Choroid plexus epithelial cell (primary cell): ENCODE results near the gene FLNC.

ENCODE experiments used
- DNase-seq: peaks from one replicate; pipeline ENCODE4 v3.0.0-alpha.2; 2010; ENCODE audit warnings: low read depth
- H3K4me3 ChIP-seq: 2 replicates; pipeline ENCODE4 v1.5.1; 2011; ENCODE audit warnings: low read depth, mild to moderate bottlenecking, control low read depth, low read length, moderate library complexity
- TF ChIP-seq, protein P1 (sequence below): conservative IDR thresholded peaks from 2 replicates; pipeline ENCODE4 v1.5.1; 2011; ENCODE audit warnings: low read depth, mild to moderate bottlenecking, control low read depth, inconsistent platforms, low read length, moderate library complexity

Gene FLNC

DNA sequence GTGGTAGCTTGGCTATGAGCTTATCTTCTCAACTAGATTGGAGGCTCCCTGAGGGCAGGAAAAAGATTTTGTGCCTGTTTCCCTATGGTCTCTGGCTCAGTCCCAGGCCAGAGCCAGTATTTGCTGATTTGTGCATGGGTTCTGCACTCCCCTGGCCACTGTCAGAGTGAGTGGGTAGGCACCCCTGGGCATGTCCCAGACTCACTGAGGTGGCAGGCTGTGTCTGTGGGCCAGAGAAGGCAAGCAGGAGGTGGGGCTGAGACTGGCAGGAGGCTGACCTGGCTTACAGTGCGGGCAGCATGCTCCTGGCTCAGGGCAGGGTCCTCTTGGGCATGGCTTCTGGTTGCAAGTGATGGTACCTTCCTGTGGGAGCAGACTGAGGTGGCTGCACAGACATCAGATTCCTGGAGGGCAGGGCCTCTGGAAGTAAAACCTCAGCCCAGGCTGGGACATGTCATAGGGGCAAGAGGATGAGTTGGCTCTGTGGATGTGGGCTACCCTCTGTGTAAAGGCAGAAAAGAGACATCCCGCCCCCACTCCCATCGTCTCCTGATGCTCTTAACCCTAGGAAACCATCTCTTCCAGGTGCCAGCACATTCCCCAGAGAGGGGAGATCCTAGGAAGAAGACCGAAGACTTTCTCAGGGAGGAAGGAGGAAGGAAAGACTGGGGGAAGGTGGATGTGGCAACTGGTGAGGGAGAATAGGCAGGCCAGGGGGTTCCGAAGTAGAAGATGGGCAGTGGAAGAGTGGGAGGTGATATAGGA, 76.0 kb downstream of the FLNC start:
- DNase-seq, result no peak
- no peak overlapping the region for H3K4me3 ChIP-seq
- TF ChIP-seq, protein P1, sequence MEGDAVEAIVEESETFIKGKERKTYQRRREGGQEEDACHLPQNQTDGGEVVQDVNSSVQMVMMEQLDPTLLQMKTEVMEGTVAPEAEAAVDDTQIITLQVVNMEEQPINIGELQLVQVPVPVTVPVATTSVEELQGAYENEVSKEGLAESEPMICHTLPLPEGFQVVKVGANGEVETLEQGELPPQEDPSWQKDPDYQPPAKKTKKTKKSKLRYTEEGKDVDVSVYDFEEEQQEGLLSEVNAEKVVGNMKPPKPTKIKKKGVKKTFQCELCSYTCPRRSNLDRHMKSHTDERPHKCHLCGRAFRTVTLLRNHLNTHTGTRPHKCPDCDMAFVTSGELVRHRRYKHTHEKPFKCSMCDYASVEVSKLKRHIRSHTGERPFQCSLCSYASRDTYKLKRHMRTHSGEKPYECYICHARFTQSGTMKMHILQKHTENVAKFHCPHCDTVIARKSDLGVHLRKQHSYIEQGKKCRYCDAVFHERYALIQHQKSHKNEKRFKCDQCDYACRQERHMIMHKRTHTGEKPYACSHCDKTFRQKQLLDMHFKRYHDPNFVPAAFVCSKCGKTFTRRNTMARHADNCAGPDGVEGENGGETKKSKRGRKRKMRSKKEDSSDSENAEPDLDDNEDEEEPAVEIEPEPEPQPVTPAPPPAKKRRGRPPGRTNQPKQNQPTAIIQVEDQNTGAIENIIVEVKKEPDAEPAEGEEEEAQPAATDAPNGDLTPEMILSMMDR, result no peak

DNA sequence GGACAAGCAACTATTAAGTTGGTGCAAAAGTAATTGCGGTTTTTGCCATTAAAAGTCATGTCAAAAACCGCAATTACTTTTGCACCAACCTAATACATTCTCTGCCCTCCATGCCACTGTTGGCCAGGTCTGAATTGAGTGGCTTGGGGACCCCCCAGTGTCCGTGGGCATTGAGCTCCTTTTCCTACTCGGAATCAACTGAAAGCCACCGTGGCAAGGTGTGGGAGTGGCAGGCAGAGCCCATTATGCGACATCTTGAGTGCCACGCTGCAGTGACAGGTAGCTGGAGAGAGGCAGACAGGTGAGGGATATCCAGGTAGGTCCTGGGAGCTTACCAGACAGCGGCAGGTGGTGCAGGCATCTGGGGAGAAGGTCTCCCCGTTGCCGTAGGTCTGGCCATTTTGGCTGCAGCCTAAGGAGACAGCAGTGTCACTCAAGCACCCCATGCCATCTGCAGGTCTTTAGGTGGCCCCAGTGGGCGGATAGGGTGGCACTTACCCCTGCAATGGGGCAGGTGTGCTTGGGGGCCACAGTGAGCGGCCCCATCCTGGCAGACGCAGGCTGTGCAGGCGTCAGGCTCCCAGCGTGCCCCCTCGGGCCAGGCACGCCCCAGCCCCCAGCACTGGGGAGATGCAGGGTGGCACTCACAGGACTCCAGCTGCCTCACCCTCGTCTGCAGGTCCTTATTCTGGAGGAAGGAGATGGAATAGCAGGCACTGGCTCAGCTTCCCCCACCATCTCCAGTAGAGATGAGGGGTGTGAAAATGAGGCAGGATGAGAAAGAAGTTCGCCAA, 76.8 kb downstream of the FLNC start:
- TF ChIP-seq, protein P1, result no peak
- no peak overlapping the region for H3K4me3 ChIP-seq
- no peak for DNase-seq
